Measurements from ENCODE around the gene PDHX. TPM values are rescaled to one million over a fixed set of nuclear protein-coding genes. Genes with fewer than 3 reads are reported as not detected.

The PDHX gene
- total and polyA plus RNA-seq, 2 of the 4 experiments (the other 2 are of a cell fraction), result 19.8 to 26.7 TPM

DNA sequence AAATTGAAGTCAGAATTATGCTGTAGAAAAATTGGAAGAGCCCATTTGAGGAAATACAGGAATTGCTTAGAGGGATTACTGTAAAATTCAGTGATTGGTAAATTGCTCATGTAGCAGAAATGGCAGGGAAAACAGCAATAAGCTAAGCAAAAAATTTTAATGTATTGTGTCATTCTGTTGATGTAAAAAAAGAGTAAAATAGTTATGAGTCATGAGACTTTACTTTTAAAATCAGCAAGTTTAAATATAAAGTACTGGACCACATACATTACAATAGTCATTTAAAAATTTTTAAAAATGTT lies 10.4 kb downstream of the PDHX start:
- CTCF ChIA-PET, result interaction anchor here (0.6 to 1.5 kb wide), 16 partner anchors 9 to 465 kb away, joined by 3 to 7 read pairs (median 3); no protein-coding TSS in a partner anchor
- H4K5ac ChIP-seq (ENCODE audit: low read depth, low read length), result no peak overlapping the region
- no peak overlapping the region for H2BK20ac ChIP-seq (ENCODE audit: low read depth, low read length)
- no peak overlapping the region for H2BK120ac ChIP-seq (ENCODE audit: low read depth, low read length)
- H2BK15ac ChIP-seq (ENCODE audit: low read depth, low read length), result no peak overlapping the region
- H3K27me3 ChIP-seq (ENCODE audit: control insufficient read depth, insufficient read depth, low read length), result no peaks in the 10 kb centered on the region
- H3K18ac ChIP-seq (ENCODE audit: low read depth, low read length), result no peak overlapping the region
- H3K9me3 ChIP-seq (ENCODE audit: control insufficient read depth, insufficient read depth, low read length), result no peaks in the 10 kb centered on the region
- H3K9me1 ChIP-seq (ENCODE audit: insufficient read depth, low read length), result no peaks in the 10 kb centered on the region
- peak overlapping the region in 1 of 2 experiments; percentile 20; a peak in 1 of 4 replicates for H4K8ac ChIP-seq (ENCODE audit: low read depth in 2 of 2, low read length in 2 of 2)
- H3K4me2 ChIP-seq (ENCODE audit: low read depth, low read length), result no peak overlapping the region; the same call in 1 of the 2 replicates
- H3K9ac ChIP-seq (ENCODE audit: low read depth, low read length), result no peak overlapping the region
- in situ Hi-C loops (cut with MboI; ENCODE audit: low sequenced_read_pairs) (no loop called here), dilution Hi-C loops (cut with HindIII; ENCODE audit: low sequenced_read_pairs, unreplicated experiment) (no loop called here), intact Hi-C loops (cut with micrococcal nuclease) (loop anchor here (1.0 to 10.0 kb wide), 9 partner anchors 51 to 559 kb away; partner anchors contain the start of gene CD44)
- peak; percentile 87 for TF ChIP-seq MAFK (IDR thresholded peaks at IDR 0.05; ENCODE audit: low read depth, low read length)
- peak; percentile 40; the same call in 1 of the 2 replicates for TF ChIP-seq CEBPB (IDR thresholded peaks at IDR 0.05; ENCODE audit: low read depth, low read length)
- TF ChIP-seq FOS (IDR thresholded peaks at IDR 0.05; ENCODE audit: low read depth, low read length), result 0 out of 2 replicates have a peak, but pooled peaks have one; percentile 17
- no peak for TF ChIP-seq RCOR1 (IDR thresholded peaks at IDR 0.05; ENCODE audit: insufficient replicate concordance, low read length)
- no peak overlapping the region for H2AFZ ChIP-seq (replicated peaks; ENCODE audit: low read length, poor library complexity)
- no peak overlapping the region for H3K14ac ChIP-seq (replicated peaks; ENCODE audit: low read depth, low read length)
- no peaks in the 10 kb centered on the region; the same call in 1 of the 2 replicates for H4K20me1 ChIP-seq (ENCODE audit: insufficient read depth, low read length)
- no peak overlapping the region for H3K4me3 ChIP-seq (ENCODE audit: insufficient read depth, low read depth, low read length)
- no peak overlapping the region for H2AK5ac ChIP-seq (ENCODE audit: low read depth, low read length)
- ATAC-seq (ENCODE audit: low read depth) (peak; percentile 30), DNase-seq (peak; percentile 76)
- peaks cover 15 to 52% of the 10 kb centered on the region in 2 experiments for H3K79me1 ChIP-seq (ENCODE audit: low read depth in 1 of 2, low read length in 2 of 2)
- no peak overlapping the region for H2AK9ac ChIP-seq (replicated peaks; ENCODE audit: low read depth, low read length, poor library complexity)
- no peak overlapping the region for H3K23ac ChIP-seq (ENCODE audit: low read depth, low read length)
- no peak overlapping the region for H4K91ac ChIP-seq (ENCODE audit: insufficient read depth, low read depth, low read length)
- no peak overlapping the region; the same call in 1 of the 2 replicates for H3K27ac ChIP-seq (ENCODE audit: insufficient read depth, low read length)
- H3K36me3 ChIP-seq (ENCODE audit: control insufficient read depth, insufficient read depth, low read length), result no peaks in the 10 kb centered on the region
- H3K4ac ChIP-seq (ENCODE audit: low read depth, low read length), result no peak overlapping the region
- no TSS peak for BruUV-seq (replicated peaks)
- POLR2A ChIA-PET (ENCODE audit: unreplicated experiment), result interaction anchor here (1.0 to 1.1 kb wide), 3 partner anchors 11 to 219 kb away, joined by 3 to 4 read pairs (median 4); partner anchors contain the start of genes APIP, CD44 and PDHX
- H3K4me1 ChIP-seq (ENCODE audit: control insufficient read depth, insufficient read depth, low read length), result peaks cover 14% of the 10 kb centered on the region
- peak overlapping the region; percentile 88 for H2BK5ac ChIP-seq (ENCODE audit: low read depth, low read length, poor library complexity, severe bottlenecking)
- no peak overlapping the region for H3K56ac ChIP-seq (ENCODE audit: extremely low read depth, insufficient read depth, low read length)
